Measurements from ENCODE around the gene BSN.
A peak's percentile ranks its signal among the peaks of the same experiment; 100 is the strongest.

BSN gene

GRCh38 chr3:49673715-49674496, 119.6 kb downstream of the BSN start, which contains the start of gene APEH:
APEH (plus strand) TSS chr3:49674351; CDS start chr3:49674402, 51 bp downstream.
- H2BK120ac ChIP-seq (ENCODE audit: low read depth, low read length) = peak within 1 kb of the TSS; percentile 73
- H2AFZ ChIP-seq (ENCODE audit: low read length) = peak within 1 kb of the TSS; percentile 93
- no peaks in the 10 kb centered on the region for H3K27me3 ChIP-seq (ENCODE audit: control insufficient read depth in 3 of 3, insufficient read depth in 3 of 3, low read depth in 1 of 3, low read length in 3 of 3)
- peak within 1 kb of the TSS; percentile 78 for H2BK5ac ChIP-seq (ENCODE audit: low read length)
- peak within 1 kb of the TSS; percentile 78 for H3K23ac ChIP-seq (ENCODE audit: low read depth, low read length, poor library complexity)
- peak within 1 kb of the TSS; percentile 11 for H3K14ac ChIP-seq (ENCODE audit: low read length)
- H3K18ac ChIP-seq (ENCODE audit: low read length) = peak within 1 kb of the TSS; percentile 93
- peaks cover 26 to 38% of the 10 kb centered on the region in 2 donors for H3K36me3 ChIP-seq (replicated peaks in 1 of 2; ENCODE audit: control insufficient read depth in 2 of 2, insufficient read depth in 2 of 2, low read length in 2 of 2)
- peak within 1 kb of the TSS; percentile 97 for H2AK5ac ChIP-seq (ENCODE audit: low read depth, low read length)
- peak within 1 kb of the TSS; percentile 92 for H3K4me2 ChIP-seq (ENCODE audit: insufficient read depth, low read length, poor library complexity, severe bottlenecking)
- peak; percentile 95 for DNase-seq (ENCODE audit: low spot score)
- H2BK15ac ChIP-seq (ENCODE audit: low read length) = peak within 1 kb of the TSS; percentile 32
- no peaks in the 10 kb centered on the region for H3K9me3 ChIP-seq (replicated peaks in 1 of 2; ENCODE audit: control insufficient read depth in 2 of 2, insufficient read depth in 1 of 2, low read depth in 1 of 2, low read length in 2 of 2)
- H3K27ac ChIP-seq (replicated peaks; ENCODE audit: low read length) = peak within 1 kb of the TSS; percentile 91
- WGBS, 2 donors (ENCODE audit: extremely low coverage in 2 of 2, insufficient read length in 2 of 2, insufficient replicate concordance in 1 of 2) = no CpG with 5 or more reads among the region's 71 CpGs
- H3K4me1 ChIP-seq (ENCODE audit: control insufficient read depth in 2 of 2, insufficient read depth in 1 of 2, low read depth in 1 of 2, low read length in 2 of 2) = peaks cover 7 to 10% of the 10 kb centered on the region in 2 donors
- H2BK12ac ChIP-seq (ENCODE audit: low read length) = no peak within 1 kb of the TSS
- no peak within 1 kb of the TSS for H4K91ac ChIP-seq (ENCODE audit: low read depth, low read length, poor library complexity)
- peak within 1 kb of the TSS; percentile 90 for H3K9ac ChIP-seq (ENCODE audit: low read depth, low read length, poor library complexity)
- peaks cover 4% of the 10 kb centered on the region for H3K79me1 ChIP-seq (ENCODE audit: low read depth, low read length)
- H3K4me3 ChIP-seq (ENCODE audit: low read length in 2 of 2) = peak within 1 kb of the TSS; percentile 90 to 96
- no peak within 1 kb of the TSS for H4K8ac ChIP-seq (ENCODE audit: low read depth, low read length)
- H3K4ac ChIP-seq (ENCODE audit: low read length) = peak within 1 kb of the TSS; percentile 80

DNA sequence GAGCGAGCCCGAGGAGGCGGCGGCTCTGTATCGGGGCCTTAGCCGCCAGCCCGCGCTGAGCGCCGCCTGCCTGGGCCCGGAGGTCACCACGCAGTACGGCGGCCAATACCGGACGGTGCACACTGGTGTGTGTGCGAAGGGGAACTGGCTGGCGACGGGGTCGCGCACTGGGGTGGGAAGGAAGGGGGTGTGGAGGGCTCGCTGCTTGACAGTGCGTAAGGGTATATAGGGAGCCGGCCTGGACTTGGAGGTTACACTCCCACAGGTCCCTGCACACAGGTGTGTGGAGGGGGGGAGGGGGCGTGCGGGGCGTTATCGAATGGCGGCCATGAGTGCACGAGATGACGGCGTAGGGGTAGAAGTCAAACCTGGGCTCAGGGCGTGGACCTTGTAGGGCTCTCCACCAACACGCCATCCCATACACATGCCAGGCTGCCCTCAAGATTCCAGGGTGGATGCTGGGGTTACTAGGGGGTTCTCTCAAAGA, 120.3 kb downstream of the BSN start:
- no peak overlapping the region for H3K14ac ChIP-seq (ENCODE audit: low read length)
- H4K91ac ChIP-seq (ENCODE audit: low read depth, low read length, poor library complexity) = no peak overlapping the region
- no peak overlapping the region for H3K27ac ChIP-seq (replicated peaks; ENCODE audit: low read length)
- peak overlapping the region; percentile 36 for H2AK5ac ChIP-seq (ENCODE audit: low read depth, low read length)
- no peak for DNase-seq (ENCODE audit: low spot score)
- H3K23ac ChIP-seq (ENCODE audit: low read depth, low read length, poor library complexity) = peak overlapping the region; percentile 78
- H3K4me1 ChIP-seq (ENCODE audit: control insufficient read depth in 2 of 2, insufficient read depth in 1 of 2, low read depth in 1 of 2, low read length in 2 of 2) = peaks cover 7 to 10% of the 10 kb centered on the region in 2 donors
- H3K4me3 ChIP-seq (ENCODE audit: low read length in 2 of 2) = peak overlapping the region; percentile 90 to 96
- peaks cover 33 to 44% of the 10 kb centered on the region in 2 donors for H3K36me3 ChIP-seq (replicated peaks in 1 of 2; ENCODE audit: control insufficient read depth in 2 of 2, insufficient read depth in 2 of 2, low read length in 2 of 2)
- no CpG with 5 or more reads among the region's 34 CpGs for WGBS, 2 donors (ENCODE audit: extremely low coverage in 2 of 2, insufficient read length in 2 of 2, insufficient replicate concordance in 1 of 2)
- H3K4ac ChIP-seq (ENCODE audit: low read length) = no peak overlapping the region
- H2BK120ac ChIP-seq (ENCODE audit: low read depth, low read length) = no peak overlapping the region
- H2BK5ac ChIP-seq (ENCODE audit: low read length) = peak overlapping the region; percentile 78
- peak overlapping the region; percentile 93 for H2AFZ ChIP-seq (ENCODE audit: low read length)
- peak overlapping the region; percentile 88 for H3K18ac ChIP-seq (ENCODE audit: low read length)
- peak overlapping the region; percentile 72 for H3K4me2 ChIP-seq (ENCODE audit: insufficient read depth, low read length, poor library complexity, severe bottlenecking)
- no peaks in the 10 kb centered on the region for H3K27me3 ChIP-seq (ENCODE audit: control insufficient read depth in 3 of 3, insufficient read depth in 3 of 3, low read depth in 1 of 3, low read length in 3 of 3)
- H3K9me3 ChIP-seq (replicated peaks in 1 of 2; ENCODE audit: control insufficient read depth in 2 of 2, insufficient read depth in 1 of 2, low read depth in 1 of 2, low read length in 2 of 2) = no peaks in the 10 kb centered on the region
- H4K8ac ChIP-seq (ENCODE audit: low read depth, low read length) = no peak overlapping the region
- no peak overlapping the region for H2BK15ac ChIP-seq (ENCODE audit: low read length)
- H3K9ac ChIP-seq (ENCODE audit: low read depth, low read length, poor library complexity) = peak overlapping the region; percentile 90
- H3K79me1 ChIP-seq (ENCODE audit: low read depth, low read length) = peaks cover 4% of the 10 kb centered on the region
- no peak overlapping the region for H2BK12ac ChIP-seq (ENCODE audit: low read length)

- no peaks in the 10 kb centered on the region for H3K9me3 ChIP-seq (replicated peaks in 1 of 2; ENCODE audit: control insufficient read depth in 2 of 2, insufficient read depth in 1 of 2, low read depth in 1 of 2, low read length in 2 of 2)
- H3K79me1 ChIP-seq (ENCODE audit: low read depth, low read length) = peaks cover 4% of the 10 kb centered on the region
- no peak overlapping the region for H4K8ac ChIP-seq (ENCODE audit: low read depth, low read length)
- no peak overlapping the region for H2BK5ac ChIP-seq (ENCODE audit: low read length)
- no peak overlapping the region for H3K14ac ChIP-seq (ENCODE audit: low read length)
- WGBS, 2 donors (ENCODE audit: extremely low coverage in 2 of 2, insufficient read length in 2 of 2, insufficient replicate concordance in 1 of 2) = no CpG with 5 or more reads among the region's 11 CpGs
- peaks cover 7 to 10% of the 10 kb centered on the region in 2 donors for H3K4me1 ChIP-seq (ENCODE audit: control insufficient read depth in 2 of 2, insufficient read depth in 1 of 2, low read depth in 1 of 2, low read length in 2 of 2)
- no peak overlapping the region for H4K91ac ChIP-seq (ENCODE audit: low read depth, low read length, poor library complexity)
- peak overlapping the region in 1 of 2 donors; percentile 96 for H3K4me3 ChIP-seq (ENCODE audit: low read length in 2 of 2)
- no peak overlapping the region for H3K18ac ChIP-seq (ENCODE audit: low read length)
- no peak overlapping the region for H2BK12ac ChIP-seq (ENCODE audit: low read length)
- H3K4ac ChIP-seq (ENCODE audit: low read length) = no peak overlapping the region
- no peak overlapping the region for H3K27ac ChIP-seq (replicated peaks; ENCODE audit: low read length)
- no peak overlapping the region for H3K9ac ChIP-seq (ENCODE audit: low read depth, low read length, poor library complexity)
- no peak overlapping the region for H2AK5ac ChIP-seq (ENCODE audit: low read depth, low read length)
- no peak overlapping the region for H3K23ac ChIP-seq (ENCODE audit: low read depth, low read length, poor library complexity)
- H2AFZ ChIP-seq (ENCODE audit: low read length) = no peak overlapping the region
- H3K36me3 ChIP-seq (replicated peaks in 1 of 2; ENCODE audit: control insufficient read depth in 2 of 2, insufficient read depth in 2 of 2, low read length in 2 of 2) = peaks cover 44 to 58% of the 10 kb centered on the region in 2 donors
- no peak overlapping the region for H3K4me2 ChIP-seq (ENCODE audit: insufficient read depth, low read length, poor library complexity, severe bottlenecking)
- no peak overlapping the region for H2BK120ac ChIP-seq (ENCODE audit: low read depth, low read length)
- no peak for DNase-seq (ENCODE audit: low spot score)
- H3K27me3 ChIP-seq (ENCODE audit: control insufficient read depth in 3 of 3, insufficient read depth in 3 of 3, low read depth in 1 of 3, low read length in 3 of 3) = no peaks in the 10 kb centered on the region
- H2BK15ac ChIP-seq (ENCODE audit: low read length) = no peak overlapping the region
Measured at GRCh38 chr3:49675912-49676311, 121.6 kb downstream of the BSN start.

- Histone ChIP-seq H3K79me1 (ENCODE audit: low read depth, low read length) (no peaks in the 10 kb centered on the region), H3K18ac (ENCODE audit: low read length) (no peak overlapping the region), H3K23ac (ENCODE audit: low read depth, low read length, poor library complexity) (no peak overlapping the region), H3K4ac (ENCODE audit: low read length) (no peak overlapping the region), H3K27me3 (ENCODE audit: control insufficient read depth in 3 of 3, insufficient read depth in 3 of 3, low read depth in 1 of 3, low read length in 3 of 3) (no peaks in the 10 kb centered on the region), H4K8ac (ENCODE audit: low read depth, low read length) (no peak overlapping the region), H3K4me2 (ENCODE audit: insufficient read depth, low read length, poor library complexity, severe bottlenecking) (no peak overlapping the region), H2BK12ac (ENCODE audit: low read length) (no peak overlapping the region), H3K36me3 (replicated peaks in 1 of 2; ENCODE audit: control insufficient read depth in 2 of 2, insufficient read depth in 2 of 2, low read length in 2 of 2) (peaks cover 70 to 91% of the 10 kb centered on the region in 2 donors), H3K14ac (ENCODE audit: low read length) (no peak overlapping the region), H2BK15ac (ENCODE audit: low read length) (no peak overlapping the region), H2AK5ac (ENCODE audit: low read depth, low read length) (no peak overlapping the region), H3K4me3 (ENCODE audit: low read length in 2 of 2) (no peak overlapping the region), H3K9me3 (replicated peaks in 1 of 2; ENCODE audit: control insufficient read depth in 2 of 2, insufficient read depth in 1 of 2, low read depth in 1 of 2, low read length in 2 of 2) (no peaks in the 10 kb centered on the region), H3K4me1 (ENCODE audit: control insufficient read depth in 2 of 2, insufficient read depth in 1 of 2, low read depth in 1 of 2, low read length in 2 of 2) (no peaks in the 10 kb centered on the region), H2AFZ (ENCODE audit: low read length) (no peak overlapping the region), H4K91ac (ENCODE audit: low read depth, low read length, poor library complexity) (no peak overlapping the region), H2BK120ac (ENCODE audit: low read depth, low read length) (no peak overlapping the region), H2BK5ac (ENCODE audit: low read length) (no peak overlapping the region), H3K9ac (ENCODE audit: low read depth, low read length, poor library complexity) (no peak overlapping the region), H3K27ac (replicated peaks; ENCODE audit: low read length) (no peak overlapping the region)
- no CpG with 5 or more reads among the region's 7 CpGs for WGBS, 2 donors (ENCODE audit: extremely low coverage in 2 of 2, insufficient read length in 2 of 2, insufficient replicate concordance in 1 of 2)
- no peak for DNase-seq (ENCODE audit: low spot score)
Measured at GRCh38 chr3:49680493-49681231, 126.4 kb downstream of the BSN start.

All from neuronal stem cell (in vitro differentiated cells).